Heart left ventricle (tissue), 13 donors: ENCODE data around the gene MRPS23.

Experiments used
- POLR2A ChIP-seq, 2 donors: fragments of 450-650 bp; IDR thresholded peaks; one replicate each; pipeline ENCODE4 v1.6.1; 2017; ENCODE audit warnings: antibody characterized with exemption in 2 of 2, mild to moderate bottlenecking in 2 of 2, moderate library complexity in 2 of 2
- TF ChIP-seq, protein P1 (sequence below), 12 donors: fragments of 200-600 bp; sonication (generic) in 4 of 12; IDR thresholded peaks; one replicate each; pipeline versions ENCODE4 v1.5.0 to v1.8.0; 2018 to 2022; ENCODE audit warnings: antibody characterized with exemption in 12 of 12, mild to moderate bottlenecking in 5 of 12
- donor health status: ischemic (EF 13 %, LVEDD 7.1; RV severe dilation, severe dysfunction).
- donor health status: DM: no; HTN: yes; CAD: no.
- donor health status: DM: no; HTN: no; CAD: no.
- donor health status: ischemic (EF 25% LVEDD 6.9; RV normal size, moderate dysfunction).
- donor health status: ischemic (EF 25% LVEDD 5.7; RV mildly dilated, moderate dysfunction).
- donor health status: ischemic (EF 35%, LVEDD 5.7; RV mildly dilated, moderate dysfunction).
- donor health status: nonischemic (EF 11% LVEDD 7.7; RV severe dilation, severe dysfunction).
- donor health status: DM: yes; HTN: yes; CAD: no.
- donor health status: PGD.
- donor health status: ischemic (EF 29% LVEDD 5.4; RV normal size, mild dysfunction).
- donor health status: nonischemic (EF 23%, LVEDD 6.1; RV moderate dilation, normal function).

DNA sequence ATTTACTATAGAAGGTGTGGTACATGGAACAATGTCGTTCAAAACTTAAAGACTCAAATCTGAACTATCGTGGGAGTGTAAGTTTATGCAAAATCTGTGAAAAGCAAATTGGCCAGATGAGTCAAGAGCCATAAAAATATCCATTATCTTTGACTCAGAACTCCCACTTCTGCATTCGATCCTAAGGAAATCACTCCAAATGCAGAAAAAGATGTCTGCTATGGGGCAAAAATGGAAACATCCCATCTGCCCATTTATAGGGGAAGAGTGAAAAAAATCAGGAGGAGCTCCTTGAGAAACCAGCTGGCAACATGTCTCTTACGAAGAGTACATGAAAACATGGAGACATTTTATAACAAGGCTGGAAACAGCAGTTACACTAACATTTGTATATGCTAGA is 61.1 kb downstream of the MRPS23 start:
- TF ChIP-seq, protein P1, sequence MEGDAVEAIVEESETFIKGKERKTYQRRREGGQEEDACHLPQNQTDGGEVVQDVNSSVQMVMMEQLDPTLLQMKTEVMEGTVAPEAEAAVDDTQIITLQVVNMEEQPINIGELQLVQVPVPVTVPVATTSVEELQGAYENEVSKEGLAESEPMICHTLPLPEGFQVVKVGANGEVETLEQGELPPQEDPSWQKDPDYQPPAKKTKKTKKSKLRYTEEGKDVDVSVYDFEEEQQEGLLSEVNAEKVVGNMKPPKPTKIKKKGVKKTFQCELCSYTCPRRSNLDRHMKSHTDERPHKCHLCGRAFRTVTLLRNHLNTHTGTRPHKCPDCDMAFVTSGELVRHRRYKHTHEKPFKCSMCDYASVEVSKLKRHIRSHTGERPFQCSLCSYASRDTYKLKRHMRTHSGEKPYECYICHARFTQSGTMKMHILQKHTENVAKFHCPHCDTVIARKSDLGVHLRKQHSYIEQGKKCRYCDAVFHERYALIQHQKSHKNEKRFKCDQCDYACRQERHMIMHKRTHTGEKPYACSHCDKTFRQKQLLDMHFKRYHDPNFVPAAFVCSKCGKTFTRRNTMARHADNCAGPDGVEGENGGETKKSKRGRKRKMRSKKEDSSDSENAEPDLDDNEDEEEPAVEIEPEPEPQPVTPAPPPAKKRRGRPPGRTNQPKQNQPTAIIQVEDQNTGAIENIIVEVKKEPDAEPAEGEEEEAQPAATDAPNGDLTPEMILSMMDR (IDR thresholded peaks at IDR 0.05) = no peak
- TF ChIP-seq POLR2A (IDR thresholded peaks at IDR 0.05) = no peak
